Activated T-cell treated with anti-CD3 and anti-CD28 coated beads for 24 hours (primary cell): Measurements from ENCODE around the gene RASGRF2.
"Not testable (repeated sequence)": the region's sequence is repeated elsewhere in the genome, so short reads cannot be mapped to it uniquely, and the experiment has no call there.

ENCODE experiments used
- DNase-seq: peaks from one replicate; pipeline ENCODE4 v3.0.0-alpha.2; 2020; ENCODE audit warnings: low read depth

Gene RASGRF2

DNA sequence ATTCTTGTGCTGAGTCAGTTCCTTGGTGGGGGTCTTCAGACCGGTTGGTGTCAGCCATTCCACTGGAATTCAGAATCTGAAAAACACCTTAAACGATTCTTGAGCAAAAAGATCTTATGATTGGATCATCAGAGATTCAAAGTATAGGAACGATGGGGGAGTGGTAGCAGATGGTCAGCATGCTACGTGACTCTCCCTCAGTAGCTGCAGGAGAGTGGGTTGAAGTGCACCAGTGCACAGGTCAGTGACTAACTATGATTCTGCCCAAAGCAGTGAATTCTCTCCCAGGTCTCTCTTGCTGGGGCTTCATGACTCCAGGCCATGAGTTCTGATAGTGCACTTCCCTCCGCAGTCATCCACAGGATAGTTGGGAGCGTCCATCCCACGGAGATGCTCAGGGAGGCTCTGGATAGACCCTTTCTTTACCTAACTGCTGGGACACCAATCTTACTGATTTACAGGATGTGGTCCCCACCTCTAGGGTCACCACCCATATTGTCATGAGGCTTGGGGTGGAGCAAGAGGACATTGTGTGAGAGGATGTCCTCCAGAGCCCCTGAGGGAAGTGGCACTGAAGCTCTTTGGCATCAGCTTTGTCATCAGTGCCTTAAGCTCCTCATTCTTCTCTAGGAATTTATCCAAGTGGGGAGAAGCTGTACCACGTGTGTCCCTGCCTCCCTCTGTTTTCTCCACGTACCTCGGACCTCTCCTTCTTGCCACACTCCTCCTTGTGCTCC lies 62.0 kb downstream of the RASGRF2 start:
- DNase-seq, result no peak

- DNase-seq, result no peak
Measured at GRCh38 chr5:81022688-81023084, 62.5 kb downstream of the RASGRF2 start.

DNA sequence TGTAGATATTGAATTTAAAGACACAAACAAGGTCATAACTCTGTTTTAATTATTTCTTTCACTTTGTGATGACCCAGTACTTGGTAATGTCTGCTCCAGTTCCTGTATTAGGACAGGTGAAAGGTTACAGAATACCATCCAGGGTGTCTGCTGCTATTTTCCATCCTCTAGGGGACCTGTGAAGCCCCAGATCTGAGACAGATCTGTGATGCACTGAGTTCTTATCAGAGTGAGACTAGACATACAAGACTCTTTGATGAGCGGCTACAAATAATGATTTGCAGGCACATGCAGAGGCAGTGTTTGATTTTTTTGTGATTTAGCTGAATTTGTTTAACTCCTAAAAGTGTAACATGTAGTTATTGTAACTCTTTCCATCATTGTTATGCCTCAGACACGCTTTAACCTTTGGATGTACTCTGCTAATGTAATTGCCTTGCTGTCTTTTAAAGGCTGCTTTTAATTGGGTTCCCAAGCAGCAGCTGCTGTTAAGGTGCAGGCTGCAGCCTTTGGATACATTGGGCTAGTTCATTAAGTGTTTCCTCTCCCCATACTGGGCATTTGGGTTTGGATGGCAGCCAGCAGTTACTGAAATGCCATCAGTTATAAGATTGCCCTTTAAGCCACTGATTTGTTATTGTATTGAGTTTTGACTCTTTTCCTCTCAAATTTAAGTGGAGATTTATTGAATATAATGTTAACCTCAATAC lies 63.3 kb downstream of the RASGRF2 start:
- DNase-seq, result no peak

GRCh38 chr5:81027481-81028058 lies 67.4 kb downstream of the RASGRF2 start:
- DNase-seq, result no peak

GRCh38 chr5:81028888-81029287 lies 68.7 kb downstream of the RASGRF2 start:
- DNase-seq, result not testable (repeated sequence)

DNA sequence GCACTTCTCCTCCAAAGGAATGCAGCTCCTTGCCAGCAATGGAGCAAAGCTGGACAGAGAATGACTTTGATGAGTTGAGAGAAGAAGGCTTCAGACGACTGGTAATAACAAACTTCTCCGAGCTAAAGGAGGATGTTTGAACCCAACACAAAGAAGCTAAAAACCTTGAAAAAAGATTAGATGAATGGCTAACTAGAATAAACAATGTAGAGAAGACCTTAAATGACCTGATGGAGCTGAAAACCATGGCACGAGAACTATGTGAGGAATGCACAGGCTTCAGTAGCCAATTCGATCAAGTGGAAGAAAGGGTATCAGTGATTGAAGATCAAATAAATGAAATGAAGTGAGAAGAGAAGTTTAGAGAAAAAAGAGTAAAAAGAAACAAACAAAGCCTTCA lies 69.6 kb downstream of the RASGRF2 start:
- DNase-seq, result not testable (repeated sequence)

GRCh38 chr5:81030236-81031034 lies 70.3 kb downstream of the RASGRF2 start:
- DNase-seq, result not testable (repeated sequence)

DNA sequence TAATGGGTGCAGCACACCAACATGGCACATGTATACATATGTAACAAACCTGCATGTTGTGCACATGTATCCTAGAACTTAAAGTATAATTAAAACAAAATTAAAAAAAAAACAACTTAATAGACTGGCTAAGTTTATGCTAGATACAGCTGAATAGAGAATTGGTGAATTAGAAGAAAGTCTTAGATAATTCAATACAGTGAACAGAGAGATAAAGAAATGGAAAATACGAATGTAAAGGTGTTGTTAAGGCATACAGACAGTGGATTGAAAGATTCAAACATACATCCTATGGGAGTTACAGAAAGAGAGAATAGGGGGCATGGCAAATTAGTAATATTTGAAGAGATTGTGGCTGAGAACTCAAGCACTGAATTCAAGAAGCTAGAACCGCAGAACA lies 75.4 kb downstream of the RASGRF2 start:
- DNase-seq, result no peak

- DNase-seq, result no peak
Measured at GRCh38 chr5:81038495-81038894, 78.3 kb downstream of the RASGRF2 start.

DNA sequence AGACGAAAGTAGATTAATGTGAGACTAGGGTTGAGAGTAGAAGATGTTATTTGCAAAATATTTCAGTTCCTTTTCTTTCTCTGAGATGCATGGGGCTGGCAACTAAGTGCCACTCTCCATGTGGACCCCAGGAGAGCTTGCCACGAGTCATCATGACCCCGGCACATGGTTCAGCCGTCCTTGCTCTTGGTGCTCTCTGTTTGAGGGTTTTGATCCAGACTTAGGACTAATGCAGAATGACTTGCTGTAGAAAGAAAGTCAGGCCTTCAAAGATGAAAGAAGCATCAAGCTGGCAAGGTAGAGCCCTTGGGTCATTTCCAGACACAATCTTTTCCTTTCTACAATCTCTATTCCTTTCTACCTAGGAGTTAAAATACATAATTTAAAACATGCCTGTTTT lies 84.7 kb downstream of the RASGRF2 start:
- no peak for DNase-seq

- DNase-seq, result no peak
Measured at GRCh38 chr5:81045389-81045807, 85.2 kb downstream of the RASGRF2 start.

GRCh38 chr5:81046041-81046440 lies 85.9 kb downstream of the RASGRF2 start:
- DNase-seq, result no peak

- DNase-seq, result no peak
Measured at GRCh38 chr5:81052325-81052724, 92.2 kb downstream of the RASGRF2 start.

DNA sequence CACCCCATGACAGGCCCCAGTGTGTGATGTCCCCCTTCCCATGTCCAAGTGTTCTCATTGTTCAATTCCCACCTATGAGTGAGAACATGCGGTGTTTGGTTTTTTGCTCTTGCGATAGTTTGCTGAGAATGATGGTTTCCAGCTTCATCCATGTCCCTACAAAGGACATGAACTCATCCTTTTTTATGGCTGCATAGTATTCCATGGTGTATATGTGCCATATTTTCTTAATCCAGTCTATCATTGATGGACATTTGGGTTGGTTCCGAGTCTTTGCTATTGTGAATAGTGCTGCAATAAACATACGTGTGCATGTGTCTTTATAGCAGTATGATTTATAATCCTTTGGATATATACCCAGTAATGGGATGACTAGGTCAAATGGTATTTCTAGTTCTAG lies 93.1 kb downstream of the RASGRF2 start:
- DNase-seq, result not testable (repeated sequence)

DNA sequence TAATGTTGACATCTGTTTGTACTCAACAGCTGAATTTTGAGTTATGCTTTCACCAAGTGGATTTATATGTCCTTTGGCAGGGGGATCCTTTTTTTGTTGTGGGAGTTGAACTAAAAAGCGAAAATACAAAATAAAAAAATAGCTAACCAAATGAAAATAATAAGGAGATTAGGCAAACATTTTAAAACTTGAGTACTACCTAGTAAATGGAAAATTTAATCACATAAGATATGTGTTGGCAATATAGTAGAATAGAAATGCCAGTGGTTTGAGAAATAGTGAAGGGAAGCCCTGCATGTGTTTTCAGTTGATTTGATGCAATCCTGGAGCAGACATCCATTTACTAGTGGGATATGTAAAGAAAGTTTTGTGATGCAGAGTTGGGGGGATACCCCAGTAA lies 98.0 kb downstream of the RASGRF2 start:
- DNase-seq, result no peak

DNA sequence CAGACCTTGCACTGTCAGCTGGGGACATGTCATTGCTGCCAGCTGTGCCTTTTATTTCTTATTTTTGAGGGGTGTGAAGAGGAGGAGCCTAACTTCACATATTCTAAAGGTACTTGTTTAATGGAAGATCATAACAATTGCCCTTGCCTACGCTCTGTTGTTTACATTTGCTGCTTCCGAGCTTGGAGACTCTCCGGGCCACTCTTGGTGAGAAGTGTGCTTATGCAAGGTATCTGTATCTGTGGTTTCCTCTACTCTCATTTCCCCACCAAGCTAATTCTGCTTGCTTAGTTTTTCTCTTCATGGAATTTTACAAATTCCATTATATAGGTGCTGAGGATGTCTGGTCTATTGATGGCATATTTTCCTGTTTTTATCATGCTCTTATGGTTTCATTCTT lies 105.3 kb downstream of the RASGRF2 start:
- no peak for DNase-seq

DNA sequence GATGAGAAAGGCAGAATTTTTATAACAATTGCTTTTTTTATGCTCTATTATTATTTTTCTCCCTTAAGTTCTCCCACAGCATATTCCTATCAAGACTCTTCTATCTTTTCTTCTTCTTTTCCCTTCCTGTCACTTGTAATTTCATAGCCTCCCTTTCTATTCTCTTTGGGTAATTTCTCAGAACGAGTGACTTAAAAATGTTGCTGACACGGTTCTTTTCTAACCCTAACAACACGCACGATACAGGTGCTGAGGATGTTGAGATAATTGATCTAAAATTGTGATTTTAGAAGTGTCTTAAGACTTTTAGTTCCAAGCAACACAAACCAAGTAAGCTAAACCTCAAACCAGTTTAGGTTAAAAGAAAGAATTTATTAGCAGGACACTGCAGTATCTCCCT lies 105.9 kb downstream of the RASGRF2 start:
- DNase-seq, result no peak

GRCh38 chr5:81067406-81067805 lies 107.2 kb downstream of the RASGRF2 start:
- DNase-seq, result no peak

GRCh38 chr5:81068063-81068462 lies 107.9 kb downstream of the RASGRF2 start:
- DNase-seq, result no peak

GRCh38 chr5:81068635-81069034 lies 108.5 kb downstream of the RASGRF2 start:
- no peak for DNase-seq

DNA sequence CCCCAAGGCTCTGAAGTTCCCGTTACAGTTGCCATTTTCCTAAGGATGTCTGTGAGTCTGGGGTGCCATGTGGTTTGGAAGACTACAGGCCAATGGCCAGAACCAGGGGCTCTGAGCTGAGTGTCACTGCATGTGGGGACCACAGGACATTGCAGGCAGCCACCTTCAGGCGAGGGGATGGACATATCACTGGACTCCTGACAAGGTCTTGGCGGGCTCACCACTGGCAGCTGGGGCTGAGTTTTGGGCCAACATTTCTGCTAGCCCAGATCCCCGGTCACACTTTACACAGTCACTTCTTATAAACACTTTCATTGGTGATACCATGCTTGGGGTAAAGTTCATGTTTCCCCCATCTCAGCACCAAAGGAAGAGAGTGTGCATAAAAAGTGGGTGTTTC lies 109.8 kb downstream of the RASGRF2 start:
- no peak for DNase-seq

DNA sequence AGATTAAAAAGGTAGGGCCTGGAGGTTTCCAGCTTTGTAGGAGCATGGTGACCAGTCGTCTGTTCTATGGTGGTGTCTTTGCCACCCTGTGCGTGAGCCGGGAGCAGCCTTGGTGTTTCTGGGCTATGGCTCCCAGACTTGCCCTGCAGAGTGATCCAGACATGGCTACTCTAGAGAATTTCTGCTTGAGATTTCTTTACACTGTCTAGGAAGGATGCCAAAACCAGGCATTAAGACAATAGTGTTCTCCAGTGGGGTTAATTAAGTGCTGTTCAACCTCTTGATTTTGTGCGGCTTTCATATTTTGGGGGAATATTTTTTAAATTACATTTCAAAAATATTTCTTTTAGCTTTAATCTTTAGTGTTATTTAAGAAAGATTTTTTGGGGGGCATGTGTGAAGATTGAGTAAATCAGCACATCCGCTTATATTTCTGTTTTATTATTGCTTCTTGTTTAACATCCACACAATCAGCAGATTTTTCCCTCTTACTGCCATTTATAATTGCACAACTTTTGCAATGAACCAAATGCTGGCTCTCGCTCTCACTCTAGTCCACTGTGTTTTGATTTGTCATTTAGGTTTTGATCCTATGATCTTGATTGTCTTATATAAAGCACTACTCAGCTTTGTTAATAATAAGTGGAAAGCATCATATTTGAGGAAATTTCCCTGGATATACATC lies 110.5 kb downstream of the RASGRF2 start:
- DNase-seq, result no peak
